Mucosa of descending colon (tissue), 3 donors: ENCODE results near the gene PTGES2. TPM values are rescaled to one million over a fixed set of nuclear protein-coding genes. Genes with fewer than 3 reads are reported as not detected.
A peak's percentile ranks its signal among the peaks of the same experiment; 100 is the strongest.

Experiments used
- ATAC-seq: fragments of 200-7000 bp; cut with Tn5 transposase; one replicate; pipeline ENCODE4 v1.9.1; 2020; ENCODE audit warnings: mild to moderate bottlenecking, moderate library complexity
- DNase-seq, 3 donors: peaks; one replicate each; pipeline ENCODE4 v3.0.0-alpha.2; 2020
- H3K36me3 ChIP-seq: fragments of 200-600 bp; one replicate; pipeline ENCODE4 v1.8.0; 2021; ENCODE audit warnings: low read depth, mild to moderate bottlenecking
- H3K4me1 ChIP-seq: fragments of 200-600 bp; one replicate; pipeline ENCODE4 v1.8.0; 2021; ENCODE audit warnings: low read depth, mild to moderate bottlenecking
- H3K4me3 ChIP-seq: fragments of 200-600 bp; one replicate; pipeline ENCODE4 v1.8.0; 2021; ENCODE audit warnings: mild to moderate bottlenecking
- H3K9me3 ChIP-seq: fragments of 200-600 bp; one replicate; pipeline ENCODE4 v1.8.0; 2021; ENCODE audit warnings: mild to moderate bottlenecking
- CTCF ChIP-seq: fragments of 200-600 bp; IDR thresholded peaks from one replicate; pipeline ENCODE4 v1.8.0; 2022; ENCODE audit warnings: antibody characterized with exemption, mild to moderate bottlenecking
- intact Hi-C, 2 donors: fragments of 100-400 bp; cut with DNase I in 1 of 2; cut with micrococcal nuclease in 1 of 2; formaldehyde crosslinking; loops; one replicate each; pipeline versions ENCODE4 v1.11.0 to v1.11.1; 2022; cut with DNase I, micrococcal nuclease
- total RNA-seq, 3 donors: library from RNA; stranded (reverse); fragmentation: NEBNext Ultra II Directional in 2 of 3; extraction: Animal tissue kit (Norgen Biotek cat#: 25700) in 2 of 3; gene quantifications; one replicate each; pipeline versions ENCODE4 v1.2.1 to v1.2.4, GENCODE V29; 2021 to 2023
- donor health status: DM: no; HTN: no; CAD: no; lungs with moderate emphysema.
- donor health status: DM: no; HTN: no; CAD: no.
- donor health status: DM: no; HTN: yes; CAD: no.

Gene PTGES2
- total RNA-seq, 3 donors from 2014 or later, result 65.3 to 99.7 (median 90.6) TPM

GRCh38 chr9:128153060-128153946 lies 25.8 kb upstream of the PTGES2 start:
- TF ChIP-seq CTCF, result no peak
- Histone ChIP-seq H3K36me3 (no peaks in the 10 kb centered on the region), H3K9me3 (no peaks in the 10 kb centered on the region), H3K4me1 (peaks cover 19% of the 10 kb centered on the region), H3K4me3 (no peak overlapping the region)
- intact Hi-C loops, result no loop called here
- no peak for ATAC-seq
- peak in 2 of 3 donors; percentile 25 to 46 for DNase-seq

GRCh38 chr9:128152133-128153059 lies 24.9 kb upstream of the PTGES2 start:
- ATAC-seq, result no peak
- Histone ChIP-seq H3K4me3 (no peak overlapping the region), H3K4me1 (peaks cover 21% of the 10 kb centered on the region), H3K9me3 (no peaks in the 10 kb centered on the region), H3K36me3 (no peaks in the 10 kb centered on the region)
- no peak for TF ChIP-seq CTCF
- intact Hi-C loops, result no loop called here
- peak in 2 of 3 donors; percentile 22 to 45 for DNase-seq

GRCh38 chr9:128151309-128152132 lies 24.0 kb upstream of the PTGES2 start:
- H3K4me3 ChIP-seq, result no peak overlapping the region
- ATAC-seq, result no peak
- peak in 2 of 3 donors; percentile 25 to 50 for DNase-seq
- TF ChIP-seq CTCF, result no peak
- intact Hi-C loops, result no loop called here
- H3K36me3 ChIP-seq, result no peaks in the 10 kb centered on the region
- no peaks in the 10 kb centered on the region for H3K9me3 ChIP-seq
- H3K4me1 ChIP-seq, result peaks cover 21% of the 10 kb centered on the region

GRCh38 chr9:128150594-128151308 lies 23.2 kb upstream of the PTGES2 start:
- no peak overlapping the region for H3K4me3 ChIP-seq
- ATAC-seq (peak; percentile 51), DNase-seq (peak; percentile 42 to 82 (median 65))
- intact Hi-C loops, result no loop called here
- no peaks in the 10 kb centered on the region for H3K36me3 ChIP-seq
- peaks cover 21% of the 10 kb centered on the region for H3K4me1 ChIP-seq
- no peaks in the 10 kb centered on the region for H3K9me3 ChIP-seq
- no peak for TF ChIP-seq CTCF
